Activated CD8-positive, alpha-beta T cell treated with anti-CD3 and anti-CD28 coated beads for 36 hours (primary cell): Measurements from ENCODE around the gene NUAK2. TPM values are rescaled to one million over a fixed set of nuclear protein-coding genes. Genes with fewer than 3 reads are reported as not detected.
A peak's percentile ranks its signal among the peaks of the same experiment; 100 is the strongest.

ENCODE experiments used
- ATAC-seq: fragments of 200-7000 bp; cut with Tn5 transposase; one replicate; pipeline ENCODE4 v1.10.0; 2021; ENCODE audit warnings: mild to moderate bottlenecking, moderate library complexity
- CTCF ChIA-PET: fragments of 350-600 bp; sonication (Branson Sonifier 250); formaldehyde crosslinking; loops from one replicate; lab custom pipeline; 2021; ENCODE audit warnings: antibody characterized with exemption; lab: Charles Lee
- POLR2A ChIA-PET: fragments of 350-600 bp; sonication (Branson Sonifier 250); formaldehyde crosslinking; loops from one replicate; lab custom pipeline; 2021; ENCODE audit warnings: antibody characterized with exemption; lab: Charles Lee
- DNase-seq: peaks from one replicate; pipeline ENCODE4 v3.0.0-alpha.2; 2020
- H3K27ac Mint-ChIP-seq: one replicate; pipeline ENCODE4 v1.8.0; 2021; ENCODE audit warnings: mild to moderate bottlenecking, mixed read lengths
- H3K27me3 Mint-ChIP-seq: one replicate; pipeline ENCODE4 v1.8.0; 2021; ENCODE audit warnings: mixed read lengths
- H3K36me3 Mint-ChIP-seq: one replicate; pipeline ENCODE4 v1.8.0; 2021; ENCODE audit warnings: low read depth, mixed read lengths
- H3K4me1 Mint-ChIP-seq: one replicate; pipeline ENCODE4 v1.8.0; 2021; ENCODE audit warnings: low read depth, mixed read lengths
- H3K4me3 Mint-ChIP-seq: one replicate; pipeline ENCODE4 v1.8.0; 2021; ENCODE audit warnings: mild to moderate bottlenecking, moderate library complexity, mixed read lengths
- H3K9me3 Mint-ChIP-seq: one replicate; pipeline ENCODE4 v1.8.0; 2021; ENCODE audit warnings: mixed read lengths
- intact Hi-C: fragments of 100-400 bp; cut with micrococcal nuclease; formaldehyde crosslinking; loops from one replicate; pipeline ENCODE4 v1.10.0; 2022
- total RNA-seq, 2 experiments: library from RNA; stranded (reverse); gene quantifications; one replicate each; pipeline ENCODE4 v1.2.3, GENCODE V29; 2021
- TF ChIP-seq, protein P1 (sequence below): fragments of 200-600 bp; IDR thresholded peaks from one replicate; pipeline ENCODE4 v1.8.0; 2022; ENCODE audit warnings: antibody characterized with exemption, mild to moderate bottlenecking

NUAK2 gene
- total RNA-seq, 2 experiments from 2014 or later = 1.9 TPM

DNA sequence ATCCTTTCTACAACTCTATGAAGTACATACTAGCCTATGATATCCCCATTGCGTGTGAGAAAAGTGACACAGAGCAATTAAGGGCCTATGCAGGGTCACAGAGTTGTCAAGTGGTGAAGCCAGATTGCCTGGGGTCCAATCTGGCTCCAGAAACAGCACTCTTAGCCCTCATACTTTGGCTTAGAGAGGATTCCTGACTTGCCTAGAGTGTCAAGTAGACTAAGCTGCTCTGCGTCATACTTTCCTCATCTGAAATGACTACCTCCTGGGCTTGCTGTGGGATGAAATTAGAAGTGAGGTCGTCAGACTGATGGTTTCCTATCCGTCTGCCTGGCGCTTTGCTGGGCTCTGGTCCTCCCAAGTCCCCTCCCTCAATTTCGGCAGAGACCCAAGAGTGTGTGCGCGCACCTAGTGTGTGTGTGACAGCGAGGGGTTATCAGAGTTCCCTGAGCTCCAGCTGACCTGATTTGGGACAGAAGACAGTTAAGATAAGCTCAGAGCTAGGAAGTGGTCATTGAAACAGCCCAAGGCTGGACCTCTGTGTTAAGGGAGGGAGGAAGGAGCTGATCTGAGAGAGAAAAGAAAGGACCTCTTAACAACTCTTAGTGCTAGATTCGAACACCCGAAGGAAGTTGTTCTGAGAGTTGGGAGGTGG lies 5.4 kb upstream of the NUAK2 start:
- intact Hi-C loops = no loop called here
- CTCF ChIA-PET = interaction anchor here (0.8 to 29.5 kb wide), 3 partner anchors 9 to 197 kb away, joined by 3 to 1285 read pairs (median 52); no protein-coding TSS in a partner anchor
- no peaks in the 10 kb centered on the region for H3K36me3 Mint-ChIP-seq
- no peaks in the 10 kb centered on the region for H3K27me3 Mint-ChIP-seq
- POLR2A ChIA-PET = no interaction called here
- H3K4me1 Mint-ChIP-seq = peaks cover 18% of the 10 kb centered on the region
- TF ChIP-seq, protein P1, sequence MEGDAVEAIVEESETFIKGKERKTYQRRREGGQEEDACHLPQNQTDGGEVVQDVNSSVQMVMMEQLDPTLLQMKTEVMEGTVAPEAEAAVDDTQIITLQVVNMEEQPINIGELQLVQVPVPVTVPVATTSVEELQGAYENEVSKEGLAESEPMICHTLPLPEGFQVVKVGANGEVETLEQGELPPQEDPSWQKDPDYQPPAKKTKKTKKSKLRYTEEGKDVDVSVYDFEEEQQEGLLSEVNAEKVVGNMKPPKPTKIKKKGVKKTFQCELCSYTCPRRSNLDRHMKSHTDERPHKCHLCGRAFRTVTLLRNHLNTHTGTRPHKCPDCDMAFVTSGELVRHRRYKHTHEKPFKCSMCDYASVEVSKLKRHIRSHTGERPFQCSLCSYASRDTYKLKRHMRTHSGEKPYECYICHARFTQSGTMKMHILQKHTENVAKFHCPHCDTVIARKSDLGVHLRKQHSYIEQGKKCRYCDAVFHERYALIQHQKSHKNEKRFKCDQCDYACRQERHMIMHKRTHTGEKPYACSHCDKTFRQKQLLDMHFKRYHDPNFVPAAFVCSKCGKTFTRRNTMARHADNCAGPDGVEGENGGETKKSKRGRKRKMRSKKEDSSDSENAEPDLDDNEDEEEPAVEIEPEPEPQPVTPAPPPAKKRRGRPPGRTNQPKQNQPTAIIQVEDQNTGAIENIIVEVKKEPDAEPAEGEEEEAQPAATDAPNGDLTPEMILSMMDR = no peak
- H3K27ac Mint-ChIP-seq = no peak overlapping the region
- DNase-seq (no peak), ATAC-seq (no peak)
- H3K4me3 Mint-ChIP-seq = no peak overlapping the region
- no peaks in the 10 kb centered on the region for H3K9me3 Mint-ChIP-seq

DNA sequence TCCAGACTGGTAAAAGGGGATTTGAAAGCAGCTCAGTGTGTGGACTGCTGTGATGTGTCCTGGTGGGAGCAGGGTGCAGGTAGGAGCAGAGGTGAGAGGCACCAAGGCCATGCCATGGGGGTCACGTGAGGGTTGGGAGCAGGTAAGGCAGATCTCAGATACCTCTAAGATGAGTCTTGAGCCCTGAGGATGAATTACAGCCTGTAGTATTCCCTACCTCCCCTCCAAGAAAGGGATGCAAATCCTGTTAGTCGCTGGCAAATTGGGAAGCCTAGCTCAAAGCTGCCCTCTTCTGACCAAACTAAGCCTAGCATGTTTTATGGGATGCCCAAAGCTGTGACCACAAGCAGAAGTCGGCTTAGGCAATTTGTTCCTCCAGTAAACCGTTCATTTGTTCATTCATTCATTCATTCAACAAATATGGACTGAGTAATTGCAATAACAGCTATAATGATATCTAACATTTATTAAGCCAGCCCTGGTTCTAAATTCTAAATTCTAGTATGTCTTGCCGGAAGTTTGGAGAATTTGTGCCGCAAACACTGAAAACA lies 3.9 kb upstream of the NUAK2 start:
- Mint-ChIP-seq H3K27me3 (no peaks in the 10 kb centered on the region), H3K9me3 (no peaks in the 10 kb centered on the region), H3K36me3 (no peaks in the 10 kb centered on the region), H3K27ac (no peak overlapping the region), H3K4me1 (peaks cover 21% of the 10 kb centered on the region), H3K4me3 (no peak overlapping the region)
- TF ChIP-seq, protein P1 = peak; percentile 84
- ChIA-PET POLR2A (interaction anchor here (0.9 to 14.6 kb wide), 8 partner anchors 11 to 163 kb away, joined by 3 to 158 read pairs (median 4); no protein-coding TSS in a partner anchor), CTCF (interaction anchor here (0.6 to 29.5 kb wide), 37 partner anchors 8 to 516 kb away, joined by 3 to 1285 read pairs (median 4); no protein-coding TSS in a partner anchor)
- intact Hi-C loops = loop anchor here (1.0 kb wide), 1 partner anchor 52 kb away; no protein-coding TSS in a partner anchor
- ATAC-seq = peak; percentile 35
- peak; percentile 64 for DNase-seq

DNA sequence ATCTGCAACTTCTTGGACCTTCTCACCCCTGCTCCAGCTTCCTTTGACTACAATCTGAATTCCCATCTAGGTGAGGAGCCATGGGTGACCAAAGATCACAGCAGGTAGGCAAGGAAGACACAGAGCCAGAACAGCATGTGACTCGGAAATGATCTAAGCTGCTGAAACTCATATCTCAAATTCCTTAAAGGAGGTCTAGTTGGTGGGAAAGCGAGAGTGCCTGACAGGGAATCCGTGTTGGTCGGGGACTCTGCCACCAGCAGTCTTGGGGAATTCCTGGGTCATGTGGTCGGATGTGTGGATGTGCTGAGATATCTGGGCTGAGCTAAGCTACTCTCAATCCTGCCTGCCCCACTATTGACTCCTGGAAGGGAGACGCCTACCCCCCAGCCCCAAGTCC lies 3.2 kb upstream of the NUAK2 start:
- peaks cover 24% of the 10 kb centered on the region for H3K4me1 Mint-ChIP-seq
- CTCF ChIA-PET = interaction anchor here (0.6 to 29.5 kb wide), 32 partner anchors 7 to 515 kb away, joined by 3 to 1285 read pairs (median 5); no protein-coding TSS in a partner anchor
- ATAC-seq (no peak), DNase-seq (no peak)
- H3K4me3 Mint-ChIP-seq = no peak overlapping the region
- TF ChIP-seq, protein P1 = no peak
- POLR2A ChIA-PET = interaction anchor here (0.9 to 14.6 kb wide), 9 partner anchors 11 to 163 kb away, joined by 3 to 158 read pairs (median 4); no protein-coding TSS in a partner anchor
- H3K36me3 Mint-ChIP-seq = no peaks in the 10 kb centered on the region
- H3K27me3 Mint-ChIP-seq = no peaks in the 10 kb centered on the region
- intact Hi-C loops = loop anchor here (1.0 kb wide), 1 partner anchor 51 kb away; no protein-coding TSS in a partner anchor
- H3K9me3 Mint-ChIP-seq = no peaks in the 10 kb centered on the region
- H3K27ac Mint-ChIP-seq = no peak overlapping the region

DNA sequence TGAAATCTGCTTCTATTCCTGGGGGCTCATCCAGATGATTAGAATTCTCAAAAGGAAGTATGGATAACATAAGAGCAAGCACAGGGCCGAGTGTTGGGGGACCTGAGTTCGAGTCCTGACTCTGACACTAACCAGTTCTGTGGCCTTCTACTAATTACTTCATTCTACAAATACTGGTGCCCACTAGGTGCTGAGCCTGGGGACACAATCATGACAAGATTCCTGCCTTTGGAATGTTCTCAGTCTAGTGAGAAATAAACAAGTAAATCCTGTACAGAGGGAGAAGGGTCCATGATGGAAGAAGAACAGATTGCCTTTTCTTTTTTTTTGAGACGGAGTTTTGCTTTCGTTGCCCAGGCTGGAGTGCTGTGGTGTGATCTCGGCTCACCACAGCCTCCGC lies 2.2 kb upstream of the NUAK2 start:
- intact Hi-C loops = no loop called here
- CTCF ChIA-PET = interaction anchor here (0.7 to 29.5 kb wide), 10 partner anchors 9 to 335 kb away, joined by 3 to 1285 read pairs (median 8); no protein-coding TSS in a partner anchor
- Mint-ChIP-seq H3K4me1 (peaks cover 33% of the 10 kb centered on the region), H3K4me3 (no peak overlapping the region), H3K27me3 (no peaks in the 10 kb centered on the region), H3K36me3 (no peaks in the 10 kb centered on the region), H3K27ac (no peak overlapping the region), H3K9me3 (no peaks in the 10 kb centered on the region)
- no peak for DNase-seq
- no peak for ATAC-seq
- POLR2A ChIA-PET = interaction anchor here (0.7 to 14.6 kb wide), 3 partner anchors 39 to 1574 kb away, joined by 3 to 158 read pairs (median 4); no protein-coding TSS in a partner anchor
- TF ChIP-seq, protein P1 = no peak
